ENCODE data around the gene B4GALT2. TPM values are rescaled to one million over a fixed set of nuclear protein-coding genes. Genes with fewer than 3 reads are reported as not detected.

The B4GALT2 gene
- total and polyA plus RNA-seq, 2 of the 8 experiments (the other 6 are each of a cell fraction or from before 2014, with no cell fraction given): 56.5 to 121 TPM

DNA sequence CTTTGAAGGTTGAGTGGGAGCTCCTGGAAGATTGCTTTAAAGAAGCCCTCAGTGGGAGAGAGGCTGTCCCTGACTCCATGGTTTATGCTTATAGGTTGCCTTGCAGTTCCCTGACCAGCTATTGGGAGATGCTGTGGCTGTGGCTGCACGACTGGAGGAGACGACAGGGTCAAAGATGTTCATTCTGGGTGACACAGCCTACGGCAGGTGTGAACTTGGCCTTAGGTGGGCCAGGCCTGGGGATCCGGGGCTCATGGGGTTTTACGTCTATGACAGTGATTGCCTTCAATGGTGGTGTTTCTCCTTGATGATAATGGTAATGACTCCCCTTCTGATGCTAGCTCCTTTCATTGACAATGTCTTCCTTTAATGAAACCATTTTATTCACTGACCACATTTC lies 8.5 kb upstream of the B4GALT2 start:
- no peak overlapping the region for H2AFZ ChIP-seq (ENCODE audit: low read length)
- H3K79me1 ChIP-seq (ENCODE audit: low read depth, low read length): 0 out of 2 replicates have a peak, but pooled peaks cover 4% of the 10 kb centered on the region
- peaks cover 2 to 9% of the 10 kb centered on the region in 2 experiments for H4K20me1 ChIP-seq (replicated peaks in 1 of 2; ENCODE audit: control insufficient read depth in 1 of 2, insufficient read depth in 2 of 2, low read length in 2 of 2)
- H3K4ac ChIP-seq (replicated peaks; ENCODE audit: insufficient read length, low read depth, low read length): no peak overlapping the region
- H2BK15ac ChIP-seq (ENCODE audit: low read length): no peak overlapping the region; the same call in 1 of the 2 replicates
- 59% methylated on average over 5 of the region's 5 CpGs; no CpG with 5 or more reads in 1 of the 2 experiments for WGBS, 2 experiments (ENCODE audit: extremely low coverage in 1 of 2, insufficient coverage in 1 of 2, insufficient read length in 1 of 2, insufficient replicate concordance in 2 of 2, low coverage in 1 of 2, low lambda C conversion rate in 2 of 2, missing lambda C conversion rate in 1 of 2)
- H3K27ac ChIP-seq (ENCODE audit: low read depth, low read length): no peak overlapping the region
- peak overlapping the region; percentile 84 for H4K8ac ChIP-seq (ENCODE audit: extremely low read depth, insufficient read depth, low read length)
- H3K56ac ChIP-seq (replicated peaks; ENCODE audit: insufficient read length, low read depth, low read length): no peak overlapping the region
- no peaks in the 10 kb centered on the region for H3K27me3 ChIP-seq (replicated peaks in 1 of 4; ENCODE audit: control insufficient read depth in 3 of 4, extremely low read depth in 1 of 4, insufficient read depth in 3 of 4, low read length in 3 of 4)
- H3K4me2 ChIP-seq (ENCODE audit: insufficient read depth in 1 of 2, low read depth in 2 of 2, low read length in 2 of 2): peak overlapping the region; percentile 69 to 85
- H3K23ac ChIP-seq (ENCODE audit: insufficient read length): no peak overlapping the region
- no peak overlapping the region for H2BK120ac ChIP-seq (replicated peaks; ENCODE audit: low read depth, low read length)
- POLR2A ChIA-PET (ENCODE audit: partially characterized antibody): interaction anchor here (0.7 to 12.9 kb wide), 7 partner anchors 8 to 23 kb away, joined by 3 to 189 read pairs (median 6); partner anchors contain the start of genes CCDC24 and IPO13
- H3K14ac ChIP-seq (ENCODE audit: insufficient read length): no peak overlapping the region
- TF ChIP-seq, protein P1, sequence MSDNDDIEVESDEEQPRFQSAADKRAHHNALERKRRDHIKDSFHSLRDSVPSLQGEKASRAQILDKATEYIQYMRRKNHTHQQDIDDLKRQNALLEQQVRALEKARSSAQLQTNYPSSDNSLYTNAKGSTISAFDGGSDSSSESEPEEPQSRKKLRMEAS (IDR thresholded peaks at IDR 0.05): no peak
- TF ChIP-seq, protein P2, sequence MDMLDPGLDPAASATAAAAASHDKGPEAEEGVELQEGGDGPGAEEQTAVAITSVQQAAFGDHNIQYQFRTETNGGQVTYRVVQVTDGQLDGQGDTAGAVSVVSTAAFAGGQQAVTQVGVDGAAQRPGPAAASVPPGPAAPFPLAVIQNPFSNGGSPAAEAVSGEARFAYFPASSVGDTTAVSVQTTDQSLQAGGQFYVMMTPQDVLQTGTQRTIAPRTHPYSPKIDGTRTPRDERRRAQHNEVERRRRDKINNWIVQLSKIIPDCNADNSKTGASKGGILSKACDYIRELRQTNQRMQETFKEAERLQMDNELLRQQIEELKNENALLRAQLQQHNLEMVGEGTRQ (IDR thresholded peaks at IDR 0.05; ENCODE audit: low read length): no peak
- TF ChIP-seq POLR2AphosphoS5 (IDR thresholded peaks at IDR 0.05; ENCODE audit: low read depth, low read length): no peak
- peaks cover 0 to 11% (median 6%) of the 10 kb centered on the region in 4 experiments; a peak in 5 of 7 replicates for H3K4me1 ChIP-seq (replicated peaks in 1 of 4; ENCODE audit: control insufficient read depth in 3 of 4, insufficient read depth in 4 of 4, low read length in 3 of 4)
- peak overlapping the region in 3 of 4 experiments; percentile 72 to 81 (median 79); a peak in 6 of 7 replicates for H3K9ac ChIP-seq (replicated peaks in 1 of 4; ENCODE audit: extremely low read depth in 1 of 4, low read depth in 3 of 4, low read length in 3 of 4)
- H3K79me2 ChIP-seq (ENCODE audit: control insufficient read depth in 1 of 2, insufficient read depth in 2 of 2, low read length in 2 of 2): peaks cover 0 to 15% of the 10 kb centered on the region in 2 experiments; a peak in 2 of 4 replicates
- H2BK12ac ChIP-seq (ENCODE audit: low read depth, low read length): no peak overlapping the region
- no peak for DNase-seq (ENCODE audit: low read depth in 1 of 2, low spot score in 2 of 2)
- peak overlapping the region; percentile 65 to 100 (median 97) for H3K4me3 ChIP-seq (ENCODE audit: extremely low read depth in 1 of 4, insufficient read depth in 2 of 4, low read depth in 3 of 4, low read length in 4 of 4)
- no peak overlapping the region for H3K18ac ChIP-seq (ENCODE audit: extremely low read depth, low read length)
- peaks cover 0 to 14% (median 8%) of the 10 kb centered on the region in 4 experiments; a peak in 4 of 8 replicates for H3K36me3 ChIP-seq (ENCODE audit: control insufficient read depth in 2 of 4, insufficient read depth in 4 of 4, low read length in 3 of 4)
- no peak overlapping the region for H4K5ac ChIP-seq (ENCODE audit: insufficient read length, low read depth, low read length)
- CTCF ChIA-PET (ENCODE audit: partially characterized antibody): interaction anchor here (0.7 to 9.2 kb wide), 12 partner anchors 8 to 206 kb away, joined by 3 to 79 read pairs (median 6); partner anchors contain the start of genes IPO13 and SLC6A9
- no peak overlapping the region for H2AK5ac ChIP-seq (ENCODE audit: low read depth, low read length)
- peaks cover 18% of the 10 kb centered on the region for H3K23me2 ChIP-seq (ENCODE audit: low read depth, low read length)
- H3K9me3 ChIP-seq (ENCODE audit: insufficient read depth in 2 of 2, low read depth in 1 of 2, low read length in 1 of 2): no peaks in the 10 kb centered on the region
- H2BK20ac ChIP-seq (ENCODE audit: low read length): no peak overlapping the region
- no peak for FAIRE-seq
- no peak overlapping the region for H4K91ac ChIP-seq (replicated peaks; ENCODE audit: insufficient read length, low read length)
- no peak overlapping the region; the same call in 1 of the 2 replicates for H2BK5ac ChIP-seq (ENCODE audit: low read depth, low read length)

All from H1 (cell line).